ENCODE data around the gene PDXP.

Gene PDXP

GRCh38 chr22:37632174-37633088 is 26.1 kb upstream of the PDXP start:
- peak; percentile 32 for DNase-seq
- CTCF ChIA-PET = interaction anchor here (1.2 to 28.2 kb wide), 9 partner anchors 7 to 63 kb away, joined by 3 to 506 read pairs (median 6); partner anchors contain the start of genes GGA1, LGALS1 and NOL12
- H3K4me1 Mint-ChIP-seq = peaks cover 73% of the 10 kb centered on the region
- no peaks in the 10 kb centered on the region for H3K9me3 Mint-ChIP-seq
- H3K4me3 Mint-ChIP-seq = peak overlapping the region; percentile 8
- H3K36me3 Mint-ChIP-seq = peaks cover 9% of the 10 kb centered on the region
- peak overlapping the region; percentile 90 for H3K27ac Mint-ChIP-seq
- no peaks in the 10 kb centered on the region for H3K27me3 Mint-ChIP-seq

GRCh38 chr22:37633089-37633624 is 25.4 kb upstream of the PDXP start:
- H3K4me3 Mint-ChIP-seq = peak overlapping the region; percentile 37
- peak overlapping the region; percentile 90 for H3K27ac Mint-ChIP-seq
- H3K4me1 Mint-ChIP-seq = peaks cover 73% of the 10 kb centered on the region
- H3K36me3 Mint-ChIP-seq = peaks cover 9% of the 10 kb centered on the region
- H3K27me3 Mint-ChIP-seq = no peaks in the 10 kb centered on the region
- CTCF ChIA-PET = interaction anchor here (1.1 to 28.2 kb wide), 12 partner anchors 8 to 147 kb away, joined by 3 to 506 read pairs (median 6); partner anchors contain the start of genes GGA1, LGALS1, MFNG and NOL12
- DNase-seq = peak; percentile 41
- no peaks in the 10 kb centered on the region for H3K9me3 Mint-ChIP-seq

GRCh38 chr22:37633625-37634416 is 24.7 kb upstream of the PDXP start:
- peaks cover 9% of the 10 kb centered on the region for H3K36me3 Mint-ChIP-seq
- H3K27me3 Mint-ChIP-seq = no peaks in the 10 kb centered on the region
- peaks cover 73% of the 10 kb centered on the region for H3K4me1 Mint-ChIP-seq
- peak overlapping the region; percentile 46 for H3K4me3 Mint-ChIP-seq
- no peaks in the 10 kb centered on the region for H3K9me3 Mint-ChIP-seq
- DNase-seq = peak; percentile 67
- peak overlapping the region; percentile 90 for H3K27ac Mint-ChIP-seq
- CTCF ChIA-PET = interaction anchor here (1.1 to 28.2 kb wide), 13 partner anchors 9 to 148 kb away, joined by 3 to 506 read pairs (median 5); partner anchors contain the start of genes GGA1, LGALS1, MFNG and NOL12

GRCh38 chr22:37634417-37634924 is 24.1 kb upstream of the PDXP start:
- peak; percentile 38 for DNase-seq
- Mint-ChIP-seq H3K4me1 (peaks cover 71% of the 10 kb centered on the region), H3K4me3 (peak overlapping the region; percentile 46), H3K27me3 (no peaks in the 10 kb centered on the region), H3K9me3 (no peaks in the 10 kb centered on the region), H3K27ac (peak overlapping the region; percentile 90), H3K36me3 (peaks cover 9% of the 10 kb centered on the region)
- CTCF ChIA-PET = interaction anchor here (1.1 to 28.2 kb wide), 11 partner anchors 9 to 149 kb away, joined by 3 to 506 read pairs (median 6); partner anchors contain the start of genes GGA1, LGALS1, MFNG and NOL12

GRCh38 chr22:37635157-37635556 is 23.4 kb upstream of the PDXP start:
- DNase-seq = no peak
- H3K4me3 Mint-ChIP-seq = no peak overlapping the region
- CTCF ChIA-PET = interaction anchor here (1.3 to 28.2 kb wide), 6 partner anchors 8 to 41 kb away, joined by 3 to 506 read pairs (median 16); partner anchors contain the start of genes GGA1, LGALS1, NOL12 and PDXP
- H3K27me3 Mint-ChIP-seq = no peaks in the 10 kb centered on the region
- peak overlapping the region; percentile 89 for H3K27ac Mint-ChIP-seq
- H3K9me3 Mint-ChIP-seq = no peaks in the 10 kb centered on the region
- peaks cover 9% of the 10 kb centered on the region for H3K36me3 Mint-ChIP-seq
- H3K4me1 Mint-ChIP-seq = peaks cover 71% of the 10 kb centered on the region

GRCh38 chr22:37636186-37636948 is 22.2 kb upstream of the PDXP start:
- H3K4me3 Mint-ChIP-seq = peak overlapping the region; percentile 49
- CTCF ChIA-PET = interaction anchor here (0.8 to 28.2 kb wide), 10 partner anchors 9 to 95 kb away, joined by 3 to 506 read pairs (median 4); partner anchors contain the start of genes LGALS1, NOL12 and PDXP

GRCh38 chr22:37636949-37637273 is 21.6 kb upstream of the PDXP start:
- CTCF ChIA-PET = interaction anchor here (0.6 to 28.2 kb wide), 11 partner anchors 9 to 95 kb away, joined by 3 to 506 read pairs (median 4); partner anchors contain the start of genes LGALS1, NOL12 and PDXP
- peaks cover 76% of the 10 kb centered on the region for H3K4me1 Mint-ChIP-seq
- H3K9me3 Mint-ChIP-seq = no peaks in the 10 kb centered on the region
- DNase-seq = no peak
- no peaks in the 10 kb centered on the region for H3K27me3 Mint-ChIP-seq
- H3K36me3 Mint-ChIP-seq = peaks cover 15% of the 10 kb centered on the region
- peak overlapping the region; percentile 89 for H3K27ac Mint-ChIP-seq
- peak overlapping the region; percentile 7 for H3K4me3 Mint-ChIP-seq

More at GRCh38 chr22:37636186-37636948, 22.2 kb upstream of the PDXP start:
- H3K27me3 Mint-ChIP-seq = no peaks in the 10 kb centered on the region
- H3K4me1 Mint-ChIP-seq = peaks cover 74% of the 10 kb centered on the region
- peak; percentile 59 for DNase-seq
- H3K36me3 Mint-ChIP-seq = peaks cover 13% of the 10 kb centered on the region
- peak overlapping the region; percentile 89 for H3K27ac Mint-ChIP-seq
- H3K9me3 Mint-ChIP-seq = no peaks in the 10 kb centered on the region

- Mint-ChIP-seq H3K27me3 (no peaks in the 10 kb centered on the region), H3K9me3 (no peaks in the 10 kb centered on the region), H3K4me1 (peaks cover 82% of the 10 kb centered on the region), H3K36me3 (peaks cover 22% of the 10 kb centered on the region), H3K27ac (peak overlapping the region; percentile 87), H3K4me3 (peak overlapping the region; percentile 99)
- CTCF ChIA-PET = interaction anchor here (0.9 to 28.2 kb wide), 6 partner anchors 9 to 38 kb away, joined by 3 to 506 read pairs (median 4); partner anchors contain the start of genes LGALS1, NOL12 and PDXP
- DNase-seq = peak; percentile 72
Measured at GRCh38 chr22:37638391-37639069, 20.0 kb upstream of the PDXP start.

GRCh38 chr22:37639070-37639760 is 19.3 kb upstream of the PDXP start, which contains the start of gene SH3BP1:
Gene SH3BP1, plus strand, starts transcription at chr22:37639669. Its CDS starts 119 bp downstream, at chr22:37639788.
- peak within 1 kb of the TSS; percentile 99 for H3K4me3 Mint-ChIP-seq
- CTCF ChIA-PET = interaction anchor here (1.0 to 28.2 kb wide), 4 partner anchors 11 to 37 kb away, joined by 3 to 506 read pairs (median 11); partner anchors contain the start of genes LGALS1 and NOL12
- peaks cover 27% of the 10 kb centered on the region for H3K36me3 Mint-ChIP-seq
- H3K27ac Mint-ChIP-seq = peak within 1 kb of the TSS; percentile 98
- peaks cover 79% of the 10 kb centered on the region for H3K4me1 Mint-ChIP-seq
- peak; percentile 79 for DNase-seq
- H3K9me3 Mint-ChIP-seq = no peaks in the 10 kb centered on the region
- H3K27me3 Mint-ChIP-seq = no peaks in the 10 kb centered on the region

GRCh38 chr22:37639771-37640590 is 18.5 kb upstream of the PDXP start:
- Mint-ChIP-seq H3K4me1 (peaks cover 73% of the 10 kb centered on the region), H3K27ac (peak overlapping the region; percentile 98), H3K36me3 (peaks cover 30% of the 10 kb centered on the region), H3K4me3 (peak overlapping the region; percentile 99), H3K27me3 (no peaks in the 10 kb centered on the region), H3K9me3 (no peaks in the 10 kb centered on the region)
- CTCF ChIA-PET = interaction anchor here (0.6 to 28.2 kb wide), 5 partner anchors 10 to 240 kb away, joined by 3 to 506 read pairs (median 5); partner anchors contain the start of genes LGALS1 and NOL12
- peak; percentile 63 for DNase-seq
